ENCODE measurements around the gene UTS2R.

DNA sequence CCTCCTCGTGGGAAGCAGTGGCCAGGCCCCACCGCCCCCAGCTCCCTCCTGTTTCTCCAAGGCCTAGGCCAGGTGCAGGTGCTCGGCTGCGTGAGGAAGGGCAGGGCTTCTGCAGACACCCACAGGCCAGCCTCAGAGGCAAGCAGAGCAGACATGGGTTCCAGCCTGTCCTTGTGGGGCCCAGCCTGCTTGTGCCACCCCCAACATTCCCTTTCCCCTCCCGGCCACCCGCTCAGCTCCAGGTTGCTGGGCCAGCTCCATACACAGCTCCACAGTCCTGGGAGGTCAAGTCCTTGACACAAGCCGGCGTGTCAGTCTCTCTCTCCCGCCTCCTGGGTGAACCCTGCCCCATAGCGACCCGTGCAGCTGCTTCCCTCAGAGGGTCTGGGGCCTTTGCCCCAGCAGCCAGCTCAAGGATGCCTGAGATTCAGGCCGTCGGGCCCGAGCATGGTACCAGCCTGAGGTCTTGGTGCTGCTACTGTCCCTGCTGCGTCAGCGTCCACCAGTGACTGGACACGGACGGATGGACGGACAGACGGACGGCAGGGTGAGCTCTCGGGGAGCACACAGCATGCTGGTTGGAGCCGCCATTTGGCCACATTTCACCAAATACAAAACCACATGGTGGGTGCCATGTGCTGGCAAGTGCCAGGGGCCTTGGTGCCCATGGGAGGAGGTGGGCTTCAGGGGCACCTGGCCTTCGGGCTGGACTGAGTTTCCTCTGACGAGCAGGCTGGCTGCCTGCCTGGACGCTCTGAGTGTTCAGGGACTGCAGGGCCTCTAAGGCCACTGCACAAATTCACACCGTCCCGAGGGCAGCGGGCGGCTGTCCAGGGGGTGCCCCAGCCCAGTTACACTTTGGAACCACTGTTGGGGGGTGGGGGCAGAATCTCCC lies 46.0 kb upstream of the UTS2R start:
- TF ChIP-seq, protein P1, sequence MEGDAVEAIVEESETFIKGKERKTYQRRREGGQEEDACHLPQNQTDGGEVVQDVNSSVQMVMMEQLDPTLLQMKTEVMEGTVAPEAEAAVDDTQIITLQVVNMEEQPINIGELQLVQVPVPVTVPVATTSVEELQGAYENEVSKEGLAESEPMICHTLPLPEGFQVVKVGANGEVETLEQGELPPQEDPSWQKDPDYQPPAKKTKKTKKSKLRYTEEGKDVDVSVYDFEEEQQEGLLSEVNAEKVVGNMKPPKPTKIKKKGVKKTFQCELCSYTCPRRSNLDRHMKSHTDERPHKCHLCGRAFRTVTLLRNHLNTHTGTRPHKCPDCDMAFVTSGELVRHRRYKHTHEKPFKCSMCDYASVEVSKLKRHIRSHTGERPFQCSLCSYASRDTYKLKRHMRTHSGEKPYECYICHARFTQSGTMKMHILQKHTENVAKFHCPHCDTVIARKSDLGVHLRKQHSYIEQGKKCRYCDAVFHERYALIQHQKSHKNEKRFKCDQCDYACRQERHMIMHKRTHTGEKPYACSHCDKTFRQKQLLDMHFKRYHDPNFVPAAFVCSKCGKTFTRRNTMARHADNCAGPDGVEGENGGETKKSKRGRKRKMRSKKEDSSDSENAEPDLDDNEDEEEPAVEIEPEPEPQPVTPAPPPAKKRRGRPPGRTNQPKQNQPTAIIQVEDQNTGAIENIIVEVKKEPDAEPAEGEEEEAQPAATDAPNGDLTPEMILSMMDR (IDR thresholded peaks at IDR 0.05; ENCODE audit: low read depth, low read length) = no peak
- no peak for TF ChIP-seq EZH2phosphoT487 (IDR thresholded peaks at IDR 0.05; ENCODE audit: low read depth)
